HEK293 (cell line): Measurements from ENCODE around the gene ROBO1.

ENCODE experiments used
- CTCF ChIA-PET: fragments of 350-600 bp; formaldehyde crosslinking; extraction: SDS; loops from one replicate; lab custom pipeline; 2021; ENCODE audit warnings: antibody characterized with exemption; lab: Yijun Ruan, JAX
- POLR2A ChIA-PET: fragments of 300-600 bp; formaldehyde crosslinking; extraction: SDS; loops from one replicate; lab custom pipeline; 2020; ENCODE audit warnings: antibody characterized with exemption, inconsistent platforms; lab: Yijun Ruan, JAX
- H3K27ac ChIP-seq: fragments of 200-500 bp; sonication (Bioruptor generic); 2 replicates; pipeline ENCODE4 v1.5.1; 2014; ENCODE audit warnings: low read depth, low read length, control low read depth, inconsistent platforms; ENCODE audit errors: extremely low read depth
- H3K36me3 ChIP-seq, 2 experiments: fragments of 200-500 bp in 1 of 2; sonication (Bioruptor generic) in 1 of 2; 1 replicate in 1 of 2; 2 replicates in 1 of 2; pipeline ENCODE4 v1.5.1; 2014 to 2017; ENCODE audit warnings: inconsistent platforms in 2 of 2, low read length in 2 of 2; ENCODE audit not compliant: control insufficient read depth in 2 of 2, insufficient read depth in 1 of 2
- H3K4me1 ChIP-seq: fragments of 200-500 bp; sonication (Bioruptor generic); 2 replicates; pipeline ENCODE4 v1.5.1; 2014; ENCODE audit warnings: mild to moderate bottlenecking, low read length, inconsistent platforms; ENCODE audit not compliant: control insufficient read depth, insufficient read depth
- H3K4me3 ChIP-seq: 2 replicates; pipeline ENCODE4 v1.5.1; 2011; ENCODE audit warnings: low read depth, mild to moderate bottlenecking, control low read depth, low read length, moderate library complexity
- H3K9me3 ChIP-seq: fragments of 200-500 bp; sonication (Bioruptor generic); 2 replicates; pipeline ENCODE4 v1.5.1; 2014; ENCODE audit warnings: low read depth, low read length, inconsistent platforms; ENCODE audit not compliant: control insufficient read depth, insufficient read depth
- EGR2 ChIP-seq: fragments of 450-650 bp; formaldehyde crosslinking; IDR thresholded peaks from 2 replicates; pipeline ENCODE4 v1.5.1; 2016; ENCODE audit warnings: low read depth, missing biosample characterization, missing genetic modification characterization
- MYNN ChIP-seq: fragments of 450-650 bp; formaldehyde crosslinking; IDR thresholded peaks from 2 replicates; pipeline ENCODE4 v1.5.1; 2016; ENCODE audit warnings: missing biosample characterization, missing genetic modification characterization, borderline replicate concordance
- OVOL3 ChIP-seq: fragments of 450-650 bp; formaldehyde crosslinking; IDR thresholded peaks from 2 replicates; pipeline ENCODE4 v1.5.1; 2016; ENCODE audit warnings: missing biosample characterization, missing genetic modification characterization
- SETDB1 ChIP-seq: IDR thresholded peaks from one replicate; pipeline ENCODE4 v1.6.1; 2017; ENCODE audit warnings: mild to moderate bottlenecking, low read length, moderate library complexity, mixed read lengths; ENCODE audit not compliant: insufficient read length
- ZBTB20 ChIP-seq: fragments of 450-650 bp; formaldehyde crosslinking; IDR thresholded peaks from 2 replicates; pipeline ENCODE4 v1.5.1; 2016; ENCODE audit warnings: missing biosample characterization, missing genetic modification characterization
- ZEB2 ChIP-seq: fragments of 450-650 bp; formaldehyde crosslinking; IDR thresholded peaks from 2 replicates; pipeline ENCODE4 v1.5.1; 2016; ENCODE audit warnings: missing biosample characterization, missing genetic modification characterization
- ZNF146 ChIP-seq: fragments of 450-650 bp; formaldehyde crosslinking; IDR thresholded peaks from 2 replicates; pipeline ENCODE4 v1.5.1; 2016; ENCODE audit warnings: missing biosample characterization, missing genetic modification characterization
- ZNF184 ChIP-seq: fragments of 450-650 bp; IDR thresholded peaks from 2 replicates; pipeline ENCODE4 v1.5.1; 2018; ENCODE audit warnings: missing biosample characterization, mild to moderate bottlenecking, missing genetic modification characterization
- ZNF2 ChIP-seq: fragments of 450-650 bp; formaldehyde crosslinking; IDR thresholded peaks from 2 replicates; pipeline ENCODE4 v1.5.1; 2016; ENCODE audit warnings: missing biosample characterization, missing genetic modification characterization
- ZNF239 ChIP-seq: fragments of 450-650 bp; formaldehyde crosslinking; IDR thresholded peaks from 2 replicates; pipeline ENCODE4 v1.5.1; 2016; ENCODE audit warnings: missing biosample characterization, missing genetic modification characterization
- ZNF311 ChIP-seq: fragments of 450-650 bp; formaldehyde crosslinking; IDR thresholded peaks from 2 replicates; pipeline ENCODE4 v1.5.1; 2017; ENCODE audit warnings: missing biosample characterization, missing genetic modification characterization, borderline replicate concordance
- ZNF335 ChIP-seq: fragments of 450-650 bp; formaldehyde crosslinking; conservative IDR thresholded peaks from 2 replicates; pipeline ENCODE4 v1.5.1; 2016; ENCODE audit warnings: missing biosample characterization, missing genetic modification characterization
- ZNF404 ChIP-seq: fragments of 450-650 bp; formaldehyde crosslinking; IDR thresholded peaks from 2 replicates; pipeline ENCODE4 v1.5.1; 2017; ENCODE audit warnings: missing biosample characterization, missing genetic modification characterization
- ZNF521 ChIP-seq: fragments of 450-650 bp; formaldehyde crosslinking; IDR thresholded peaks from 2 replicates; pipeline ENCODE4 v1.5.1; 2017; ENCODE audit warnings: missing biosample characterization, mild to moderate bottlenecking, missing genetic modification characterization
- ZNF561 ChIP-seq: fragments of 450-650 bp; IDR thresholded peaks from 2 replicates; pipeline ENCODE4 v1.5.1; 2018; ENCODE audit warnings: missing biosample characterization, missing genetic modification characterization, borderline replicate concordance
- ZNF768 ChIP-seq: fragments of 450-650 bp; formaldehyde crosslinking; IDR thresholded peaks from 2 replicates; pipeline ENCODE4 v1.5.1; 2018; ENCODE audit warnings: missing biosample characterization, mild to moderate bottlenecking, missing genetic modification characterization
- ZNF785 ChIP-seq: fragments of 450-650 bp; formaldehyde crosslinking; IDR thresholded peaks from 2 replicates; pipeline ENCODE4 v1.5.1; 2016; ENCODE audit warnings: missing biosample characterization, missing genetic modification characterization
- ZSCAN23 ChIP-seq: fragments of 450-650 bp; formaldehyde crosslinking; IDR thresholded peaks from 2 replicates; pipeline ENCODE4 v1.5.1; 2016; ENCODE audit warnings: missing biosample characterization, missing genetic modification characterization
- TF ChIP-seq, protein P1 (sequence below): fragments of 450-650 bp; formaldehyde crosslinking; IDR thresholded peaks from 2 replicates; pipeline ENCODE4 v1.5.1; 2016; ENCODE audit warnings: missing biosample characterization, missing genetic modification characterization
- TF ChIP-seq, protein P2 (sequence below): fragments of 450-650 bp; formaldehyde crosslinking; IDR thresholded peaks from 2 replicates; pipeline ENCODE4 v1.5.1; 2016; ENCODE audit warnings: missing biosample characterization, missing genetic modification characterization, borderline replicate concordance
- TF ChIP-seq, protein P3 (sequence below): fragments of 450-650 bp; formaldehyde crosslinking; IDR thresholded peaks from 2 replicates; pipeline ENCODE4 v1.5.1; 2016; ENCODE audit warnings: missing biosample characterization, missing genetic modification characterization
- TF ChIP-seq, protein P4 (sequence below): fragments of 450-650 bp; formaldehyde crosslinking; IDR thresholded peaks from 2 replicates; pipeline ENCODE4 v1.5.1; 2016; ENCODE audit warnings: missing biosample characterization, missing genetic modification characterization
- TF ChIP-seq, protein P5 (sequence below): fragments of 450-650 bp; formaldehyde crosslinking; IDR thresholded peaks from 2 replicates; pipeline ENCODE4 v1.5.1; 2017; ENCODE audit warnings: missing biosample characterization, missing genetic modification characterization
- TF ChIP-seq, protein P6 (sequence below): fragments of 450-650 bp; formaldehyde crosslinking; IDR thresholded peaks from 2 replicates; pipeline ENCODE4 v1.5.1; 2016; ENCODE audit warnings: missing biosample characterization, missing genetic modification characterization
- TF ChIP-seq, protein P7 (sequence below): fragments of 450-650 bp; formaldehyde crosslinking; IDR thresholded peaks from 2 replicates; pipeline ENCODE4 v1.5.1; 2016; ENCODE audit warnings: missing biosample characterization, missing genetic modification characterization

ROBO1 gene

DNA sequence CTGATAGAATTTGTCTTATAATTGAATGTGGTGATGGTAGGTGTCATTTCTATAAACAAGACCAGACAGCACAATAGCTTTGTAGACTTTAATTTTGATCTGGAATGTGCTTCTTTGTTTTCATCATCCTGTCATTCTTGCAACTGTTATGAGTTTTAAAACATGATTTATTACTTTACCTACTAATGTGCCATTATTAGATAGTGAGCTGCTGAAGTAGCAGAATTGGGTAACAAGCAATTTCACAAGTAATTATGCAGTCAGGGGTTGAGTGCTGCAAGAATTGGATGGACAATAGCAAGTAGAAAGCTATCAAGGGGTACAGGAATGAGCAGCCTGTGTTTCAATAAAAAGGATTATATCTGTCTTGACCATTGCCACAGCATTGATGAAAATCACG is 975.6 kb downstream of the ROBO1 start:
- CTCF ChIA-PET: no interaction called here
- Histone ChIP-seq H3K4me3 (no peak overlapping the region), H3K9me3 (no peaks in the 10 kb centered on the region), H3K27ac (no peak overlapping the region), H3K4me1 (no peaks in the 10 kb centered on the region), H3K36me3 (no peaks in the 10 kb centered on the region)
- POLR2A ChIA-PET: no interaction called here
- TF ChIP-seq, protein P1, sequence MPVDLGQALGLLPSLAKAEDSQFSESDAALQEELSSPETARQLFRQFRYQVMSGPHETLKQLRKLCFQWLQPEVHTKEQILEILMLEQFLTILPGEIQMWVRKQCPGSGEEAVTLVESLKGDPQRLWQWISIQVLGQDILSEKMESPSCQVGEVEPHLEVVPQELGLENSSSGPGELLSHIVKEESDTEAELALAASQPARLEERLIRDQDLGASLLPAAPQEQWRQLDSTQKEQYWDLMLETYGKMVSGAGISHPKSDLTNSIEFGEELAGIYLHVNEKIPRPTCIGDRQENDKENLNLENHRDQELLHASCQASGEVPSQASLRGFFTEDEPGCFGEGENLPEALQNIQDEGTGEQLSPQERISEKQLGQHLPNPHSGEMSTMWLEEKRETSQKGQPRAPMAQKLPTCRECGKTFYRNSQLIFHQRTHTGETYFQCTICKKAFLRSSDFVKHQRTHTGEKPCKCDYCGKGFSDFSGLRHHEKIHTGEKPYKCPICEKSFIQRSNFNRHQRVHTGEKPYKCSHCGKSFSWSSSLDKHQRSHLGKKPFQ (tag by site-specific recombination): no peak
- TF ChIP-seq ZNF768 (no peak), ZSCAN23 (tag by site-specific recombination) (no peak), ZNF561 (no peak), SETDB1 (no peak), ZNF184 (tag by site-specific recombination) (no peak), OVOL3 (no peak), ZNF146 (tag by site-specific recombination) (no peak), ZEB2 (tag by site-specific recombination) (no peak), ZNF2 (tag by site-specific recombination) (no peak), ZNF521 (tag by site-specific recombination) (no peak)
- TF ChIP-seq, protein P2, sequence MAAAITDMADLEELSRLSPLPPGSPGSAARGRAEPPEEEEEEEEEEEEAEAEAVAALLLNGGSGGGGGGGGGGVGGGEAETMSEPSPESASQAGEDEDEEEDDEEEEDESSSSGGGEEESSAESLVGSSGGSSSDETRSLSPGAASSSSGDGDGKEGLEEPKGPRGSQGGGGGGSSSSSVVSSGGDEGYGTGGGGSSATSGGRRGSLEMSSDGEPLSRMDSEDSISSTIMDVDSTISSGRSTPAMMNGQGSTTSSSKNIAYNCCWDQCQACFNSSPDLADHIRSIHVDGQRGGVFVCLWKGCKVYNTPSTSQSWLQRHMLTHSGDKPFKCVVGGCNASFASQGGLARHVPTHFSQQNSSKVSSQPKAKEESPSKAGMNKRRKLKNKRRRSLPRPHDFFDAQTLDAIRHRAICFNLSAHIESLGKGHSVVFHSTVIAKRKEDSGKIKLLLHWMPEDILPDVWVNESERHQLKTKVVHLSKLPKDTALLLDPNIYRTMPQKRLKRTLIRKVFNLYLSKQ (tag by site-specific recombination): no peak
- TF ChIP-seq, protein P3, sequence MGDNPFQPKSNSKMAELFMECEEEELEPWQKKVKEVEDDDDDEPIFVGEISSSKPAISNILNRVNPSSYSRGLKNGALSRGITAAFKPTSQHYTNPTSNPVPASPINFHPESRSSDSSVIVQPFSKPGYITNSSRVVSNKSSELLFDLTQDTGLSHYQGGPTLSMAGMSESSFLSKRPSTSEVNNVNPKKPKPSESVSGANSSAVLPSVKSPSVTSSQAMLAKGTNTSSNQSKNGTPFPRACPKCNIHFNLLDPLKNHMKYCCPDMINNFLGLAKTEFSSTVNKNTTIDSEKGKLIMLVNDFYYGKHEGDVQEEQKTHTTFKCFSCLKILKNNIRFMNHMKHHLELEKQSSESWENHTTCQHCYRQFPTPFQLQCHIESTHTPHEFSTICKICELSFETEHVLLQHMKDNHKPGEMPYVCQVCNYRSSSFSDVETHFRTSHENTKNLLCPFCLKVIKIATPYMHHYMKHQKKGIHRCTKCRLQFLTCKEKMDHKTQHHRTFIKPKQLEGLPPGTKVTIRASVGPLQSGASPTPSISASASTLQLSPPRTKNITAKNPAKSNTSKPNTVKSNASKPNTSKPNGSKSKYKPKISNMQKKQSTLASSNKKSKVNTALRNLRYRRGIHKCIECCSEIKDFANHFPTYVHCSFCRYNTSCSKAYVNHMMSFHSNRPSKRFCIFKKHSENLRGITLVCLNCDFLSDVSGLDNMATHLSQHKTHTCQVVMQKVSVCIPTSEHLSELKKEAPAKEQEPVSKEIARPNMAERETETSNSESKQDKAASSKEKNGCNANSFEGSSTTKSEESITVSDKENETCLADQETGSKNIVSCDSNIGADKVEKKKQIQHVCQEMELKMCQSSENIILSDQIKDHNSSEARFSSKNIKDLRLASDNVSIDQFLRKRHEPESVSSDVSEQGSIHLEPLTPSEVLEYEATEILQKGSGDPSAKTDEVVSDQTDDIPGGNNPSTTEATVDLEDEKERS: no peak
- TF ChIP-seq, protein P4, sequence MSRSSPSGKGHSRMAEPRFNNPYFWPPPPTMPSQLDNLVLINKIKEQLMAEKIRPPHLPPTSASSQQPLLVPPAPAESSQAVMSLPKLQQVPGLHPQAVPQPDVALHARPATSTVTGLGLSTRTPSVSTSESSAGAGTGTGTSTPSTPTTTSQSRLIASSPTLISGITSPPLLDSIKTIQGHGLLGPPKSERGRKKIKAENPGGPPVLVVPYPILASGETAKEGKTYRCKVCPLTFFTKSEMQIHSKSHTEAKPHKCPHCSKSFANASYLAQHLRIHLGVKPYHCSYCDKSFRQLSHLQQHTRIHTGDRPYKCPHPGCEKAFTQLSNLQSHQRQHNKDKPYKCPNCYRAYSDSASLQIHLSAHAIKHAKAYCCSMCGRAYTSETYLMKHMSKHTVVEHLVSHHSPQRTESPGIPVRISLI (tag by site-specific recombination): no peak

DNA sequence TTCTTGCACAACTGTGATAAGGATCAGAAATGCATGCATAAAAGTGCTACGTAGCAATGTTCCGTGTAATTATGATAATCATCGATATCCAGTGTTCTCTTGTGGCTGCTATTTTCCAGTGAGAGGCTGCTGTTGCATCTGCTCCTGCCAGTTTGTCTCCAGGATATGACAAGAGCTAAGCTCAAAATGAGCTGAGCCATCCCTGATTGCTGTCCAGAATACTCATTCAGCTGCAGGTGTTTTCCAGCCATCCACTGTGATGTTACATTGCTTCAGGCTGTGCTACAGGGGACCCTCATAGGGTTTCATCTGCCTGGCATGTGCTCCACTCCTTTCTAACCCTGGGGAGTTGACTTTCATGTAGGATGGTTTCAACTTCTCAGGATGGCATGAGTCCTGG is 976.0 kb downstream of the ROBO1 start:
- Histone ChIP-seq H3K4me1 (no peaks in the 10 kb centered on the region), H3K9me3 (no peaks in the 10 kb centered on the region), H3K4me3 (no peak overlapping the region), H3K27ac (no peak overlapping the region), H3K36me3 (no peaks in the 10 kb centered on the region)
- ChIA-PET CTCF (no interaction called here), POLR2A (no interaction called here)
- no peak for TF ChIP-seq ZNF146 (tag by site-specific recombination)
- no peak for TF ChIP-seq ZNF404 (tag by site-specific recombination)
- no peak for TF ChIP-seq ZBTB20 (tag by site-specific recombination)
- no peak for TF ChIP-seq ZNF239
- TF ChIP-seq, protein P5, sequence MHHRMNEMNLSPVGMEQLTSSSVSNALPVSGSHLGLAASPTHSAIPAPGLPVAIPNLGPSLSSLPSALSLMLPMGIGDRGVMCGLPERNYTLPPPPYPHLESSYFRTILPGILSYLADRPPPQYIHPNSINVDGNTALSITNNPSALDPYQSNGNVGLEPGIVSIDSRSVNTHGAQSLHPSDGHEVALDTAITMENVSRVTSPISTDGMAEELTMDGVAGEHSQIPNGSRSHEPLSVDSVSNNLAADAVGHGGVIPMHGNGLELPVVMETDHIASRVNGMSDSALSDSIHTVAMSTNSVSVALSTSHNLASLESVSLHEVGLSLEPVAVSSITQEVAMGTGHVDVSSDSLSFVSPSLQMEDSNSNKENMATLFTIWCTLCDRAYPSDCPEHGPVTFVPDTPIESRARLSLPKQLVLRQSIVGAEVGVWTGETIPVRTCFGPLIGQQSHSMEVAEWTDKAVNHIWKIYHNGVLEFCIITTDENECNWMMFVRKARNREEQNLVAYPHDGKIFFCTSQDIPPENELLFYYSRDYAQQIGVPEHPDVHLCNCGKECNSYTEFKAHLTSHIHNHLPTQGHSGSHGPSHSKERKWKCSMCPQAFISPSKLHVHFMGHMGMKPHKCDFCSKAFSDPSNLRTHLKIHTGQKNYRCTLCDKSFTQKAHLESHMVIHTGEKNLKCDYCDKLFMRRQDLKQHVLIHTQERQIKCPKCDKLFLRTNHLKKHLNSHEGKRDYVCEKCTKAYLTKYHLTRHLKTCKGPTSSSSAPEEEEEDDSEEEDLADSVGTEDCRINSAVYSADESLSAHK (tag by site-specific recombination): no peak
- no peak for TF ChIP-seq MYNN
- TF ChIP-seq ZNF335: no peak
- TF ChIP-seq EGR2 (tag by site-specific recombination): no peak
- no peak for TF ChIP-seq ZNF785 (tag by site-specific recombination)
- TF ChIP-seq ZNF311 (tag by site-specific recombination): no peak
- TF ChIP-seq, protein P6, sequence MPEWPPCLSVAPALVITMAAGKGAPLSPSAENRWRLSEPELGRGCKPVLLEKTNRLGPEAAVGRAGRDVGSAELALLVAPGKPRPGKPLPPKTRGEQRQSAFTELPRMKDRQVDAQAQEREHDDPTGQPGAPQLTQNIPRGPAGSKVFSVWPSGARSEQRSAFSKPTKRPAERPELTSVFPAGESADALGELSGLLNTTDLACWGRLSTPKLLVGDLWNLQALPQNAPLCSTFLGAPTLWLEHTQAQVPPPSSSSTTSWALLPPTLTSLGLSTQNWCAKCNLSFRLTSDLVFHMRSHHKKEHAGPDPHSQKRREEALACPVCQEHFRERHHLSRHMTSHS: no peak
- TF ChIP-seq, protein P7, sequence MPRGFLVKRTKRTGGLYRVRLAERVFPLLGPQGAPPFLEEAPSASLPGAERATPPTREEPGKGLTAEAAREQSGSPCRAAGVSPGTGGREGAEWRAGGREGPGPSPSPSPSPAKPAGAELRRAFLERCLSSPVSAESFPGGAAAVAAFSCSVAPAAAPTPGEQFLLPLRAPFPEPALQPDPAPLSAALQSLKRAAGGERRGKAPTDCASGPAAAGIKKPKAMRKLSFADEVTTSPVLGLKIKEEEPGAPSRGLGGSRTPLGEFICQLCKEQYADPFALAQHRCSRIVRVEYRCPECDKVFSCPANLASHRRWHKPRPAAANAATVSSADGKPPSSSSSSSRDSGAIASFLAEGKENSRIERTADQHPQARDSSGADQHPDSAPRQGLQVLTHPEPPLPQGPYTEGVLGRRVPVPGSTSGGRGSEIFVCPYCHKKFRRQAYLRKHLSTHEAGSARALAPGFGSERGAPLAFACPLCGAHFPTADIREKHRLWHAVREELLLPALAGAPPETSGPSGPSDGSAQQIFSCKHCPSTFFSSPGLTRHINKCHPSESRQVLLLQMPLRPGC (tag by site-specific recombination): no peak
